K562 (cell line): ENCODE measurements around the gene ADRM1. TPM values are rescaled to one million over a fixed set of nuclear protein-coding genes. Genes with fewer than 3 reads are reported as not detected.

ENCODE experiments used
- ATAC-seq: fragments of 200-7000 bp; cut with Tn5 transposase; 3 replicates; pipeline ENCODE4 v1.9.1; 2020; ENCODE audit warnings: moderate library complexity
- BruUV-seq: library from RNA; stranded (reverse); fragments of 400-500 nt; replicated peaks from 2 replicates; lab custom pipeline; 2021; lab: Mats Ljungman, UMichigan
- CTCF ChIA-PET: fragments of 300-600 bp; formaldehyde crosslinking; extraction: SDS; loops from one replicate; lab custom pipeline; 2021; ENCODE audit warnings: low intra/inter-chr PET ratio; lab: Yijun Ruan, JAX
- POLR2A ChIA-PET: fragments of 300-600, 350-650 bp; sonication (Branson Sonifier 250); formaldehyde crosslinking; extraction: SDS; loops from one replicate; lab custom pipeline; 2021; ENCODE audit warnings: antibody characterized with exemption, inconsistent platforms; lab: Yijun Ruan, JAX
- DNase-seq, 4 experiments: peaks; one replicate each; pipeline versions ENCODE4 v3.0.0 to v3.0.0-alpha.2; 2011 to 2018; ENCODE audit warnings: low spot score in 3 of 4, mixed read lengths in 3 of 4; ENCODE audit errors: extremely low read depth in 1 of 4
- FAIRE-seq: peaks from 2 replicates; lab custom pipeline; 2011; peaks lifted over from hg19 to GRCh38; lab: Jason Lieb, UNC
- H2AFZ ChIP-seq: 2 replicates; pipeline ENCODE4 v1.6.0; 2011; ENCODE audit warnings: low read depth, low read length, control low read depth, inconsistent platforms
- H3K27ac ChIP-seq: fragments of 200-600 bp; 3 replicates; pipeline ENCODE4 v1.8.0; 2011; ENCODE audit warnings: low read depth, mild to moderate bottlenecking, control low read depth, inconsistent platforms, low read length, moderate library complexity, mixed read lengths; ENCODE audit errors: extremely low read depth
- H3K27me3 ChIP-seq, 2 experiments: fragments of 300-600 bp in 1 of 2; 2 replicates in 1 of 2; 3 replicates in 1 of 2; pipeline versions ENCODE4 v1.6.0 to v1.8.0; 2011; ENCODE audit warnings: inconsistent platforms in 2 of 2, low read length in 2 of 2, mild to moderate bottlenecking in 1 of 2, mixed read lengths in 1 of 2, moderate library complexity in 1 of 2; ENCODE audit not compliant: control insufficient read depth in 2 of 2, insufficient read depth in 2 of 2
- H3K36me3 ChIP-seq: fragments of 300-600 bp; 3 replicates; pipeline ENCODE4 v1.8.0; 2011; ENCODE audit warnings: mild to moderate bottlenecking, low read length, inconsistent platforms; ENCODE audit not compliant: control insufficient read depth, insufficient read depth
- H3K4me1 ChIP-seq, 2 experiments: fragments of 200-600 bp in 1 of 2; replicated peaks in 1 of 2; 2 replicates in 1 of 2; 3 replicates in 1 of 2; pipeline versions ENCODE4 v1.5.1 to v1.8.0; 2011; ENCODE audit warnings: inconsistent platforms in 2 of 2, low read length in 2 of 2, mild to moderate bottlenecking in 1 of 2, mixed read lengths in 1 of 2, moderate library complexity in 1 of 2; ENCODE audit not compliant: control insufficient read depth in 2 of 2, insufficient read depth in 2 of 2
- H3K4me2 ChIP-seq: 2 replicates; pipeline ENCODE4 v1.6.1; 2011; ENCODE audit warnings: low read length, control low read depth, inconsistent platforms, mixed read lengths; ENCODE audit not compliant: insufficient read depth
- H3K4me3 ChIP-seq: fragments of 200-600 bp; sonication (generic), shearing (Covaris generic); 2 replicates; pipeline ENCODE4 v1.5.1; 2016; ENCODE audit warnings: control low read depth, inconsistent platforms
- H3K79me2 ChIP-seq: fragments of 200-600 bp; 3 replicates; pipeline ENCODE4 v1.8.0; 2011; ENCODE audit warnings: low read length, inconsistent platforms; ENCODE audit not compliant: control insufficient read depth, insufficient read depth
- H3K9ac ChIP-seq, 2 experiments: 2 replicates each; pipeline versions ENCODE4 v1.6.0 to v1.6.1; 2011; ENCODE audit warnings: low read depth in 2 of 2, low read length in 2 of 2, control low read depth in 1 of 2, inconsistent platforms in 1 of 2, mild to moderate bottlenecking in 1 of 2, mixed read lengths in 1 of 2; ENCODE audit not compliant: insufficient read depth in 1 of 2
- H3K9me1 ChIP-seq: one replicate; pipeline ENCODE4 v1.6.0; 2011; ENCODE audit warnings: inconsistent platforms, mild to moderate bottlenecking, low read length, moderate library complexity; ENCODE audit not compliant: control insufficient read depth, insufficient read depth
- H3K9me3 ChIP-seq: replicated peaks from 2 replicates; pipeline ENCODE4 v1.5.1; 2011; ENCODE audit warnings: low read depth, low read length, inconsistent platforms; ENCODE audit not compliant: control insufficient read depth, insufficient read depth
- H4K20me1 ChIP-seq: replicated peaks from 2 replicates; pipeline ENCODE4 v1.6.1; 2011; ENCODE audit warnings: low read length, inconsistent platforms, mixed read lengths; ENCODE audit not compliant: control insufficient read depth, insufficient read depth
- ELF4 ChIP-seq: fragments of 450-650 bp; formaldehyde crosslinking; IDR thresholded peaks from 2 replicates; pipeline ENCODE4 v1.4.0; 2022; ENCODE audit warnings: missing genetic modification characterization
- MCM5 ChIP-seq: fragments of 450-650 bp; IDR thresholded peaks from 2 replicates; pipeline ENCODE4 v1.6.1; 2016; ENCODE audit warnings: low read depth
- POLR2G ChIP-seq: fragments of 200-400 bp; formaldehyde crosslinking; IDR thresholded peaks from 2 replicates; pipeline ENCODE4 v1.6.1; 2017; ENCODE audit warnings: low read depth, mild to moderate bottlenecking, antibody characterized with exemption, low read length, moderate library complexity
- RUNX1 ChIP-seq: sonication (generic); IDR thresholded peaks from 2 replicates; pipeline ENCODE4 v1.6.1; 2016; ENCODE audit warnings: antibody characterized with exemption, low read depth
- SMAD4 ChIP-seq: fragments of 250-450 bp; sonication (Bioruptor Pico); conservative IDR thresholded peaks from 2 replicates; pipeline ENCODE4 v1.8.0; 2021; ENCODE audit warnings: inconsistent platforms, mild to moderate bottlenecking, moderate library complexity
- XRCC3 ChIP-seq: fragments of 450-650 bp; IDR thresholded peaks from 2 replicates; pipeline ENCODE4 v1.6.1; 2017; ENCODE audit warnings: mild to moderate bottlenecking, moderate library complexity
- ZNF445 ChIP-seq: fragments of 250-450 bp; sonication (Bioruptor Pico); IDR thresholded peaks from 2 replicates; pipeline ENCODE4 v1.4.0; 2020; ENCODE audit warnings: low read depth, mild to moderate bottlenecking, moderate library complexity
- ZNF57 ChIP-seq: fragments of 450-650 bp; formaldehyde crosslinking; IDR thresholded peaks from 2 replicates; pipeline ENCODE4 v1.4.0; 2020; ENCODE audit warnings: mild to moderate bottlenecking, moderate library complexity
- WGBS: fragments of 100-300 bp; shearing (Covaris generic); methylation state at CpG from one replicate; pipeline ENCODE4 v1.1.6; 2016; ENCODE audit warnings: low coverage, mixed read lengths; ENCODE audit not compliant: insufficient coverage; ENCODE audit errors: missing lambda C conversion rate; 5-methylcytosine and 5-hydroxymethylcytosine counted together
- in situ Hi-C: fragments of 300-500 bp; cut with MboI; formaldehyde crosslinking; loops from 4 replicates; pipeline ENCODE4 v1.15.0; 2018; ENCODE audit warnings: inconsistent platforms, mixed read lengths
- intact Hi-C: fragments of 100-400 bp; cut with micrococcal nuclease; formaldehyde crosslinking; loops from 2 replicates; pipeline ENCODE4 v1.14.2; 2022
- polyA plus RNA-seq, 8 experiments: library from polyadenylated mRNA; depleted of rRNA in 4 of 8; stranded (reverse) in 5 of 8; unstranded in 3 of 8; fragments of >200 nt; fragmentation: Nextera tagmentation in 2 of 8; fragmentation: Illumina TruSeq in 1 of 8; extraction: Ambion mirVana in 2 of 8; extraction: Trizol in 1 of 8; gene quantifications; 2 replicates each; pipeline versions ENCODE4 v1.2.1 to v1.2.3, GENCODE V29; 2011 to 2014; ENCODE audit warnings: inconsistent platforms in 1 of 8, missing spikeins in 1 of 8
- total RNA-seq, 7 experiments: library from RNA; depleted of rRNA in 6 of 7; stranded (reverse); fragments of >200 nt in 6 of 7; fragmentation: Illumina TruSeq in 2 of 7; extraction: Trizol in 2 of 7; gene quantifications; 2 replicates each; pipeline versions ENCODE4 v1.2.1 to v1.2.3, GENCODE V29; 2011 to 2021; ENCODE audit warnings: low replicate concordance in 1 of 7
- TF ChIP-seq, protein P1 (sequence below): fragments of 250-450 bp; sonication (Bioruptor Pico); IDR thresholded peaks from 2 replicates; pipeline ENCODE4 v1.4.0; 2020; ENCODE audit warnings: mild to moderate bottlenecking, moderate library complexity

The ADRM1 gene
- total and polyA plus RNA-seq, 9 of the 15 experiments (the other 6 are each of a cell fraction or from before 2014, with no cell fraction given), result 5.0 to 223 (median 67.4) TPM

- no peak for TF ChIP-seq XRCC3
- TF ChIP-seq ZNF57 (CRISPR knock-in tag), result no peak
- no peak for TF ChIP-seq SMAD4 (CRISPR knock-in tag)
Measured at GRCh38 chr20:62333820-62334595, 31.2 kb downstream of the ADRM1 start (continued).

GRCh38 chr20:62334881-62335280 lies 32.1 kb downstream of the ADRM1 start:
- 95% methylated on average over 10 of the region's 13 CpGs for WGBS
- no peak for DNase-seq
- FAIRE-seq, result no peak
- no peaks in the 10 kb centered on the region for H3K9me1 ChIP-seq
- POLR2A ChIA-PET, result interaction anchor here (1.6 kb wide), 1 partner anchor 10 kb away, joined by 3 read pairs; no protein-coding TSS in a partner anchor
- H3K9ac ChIP-seq, result no peak overlapping the region
- in situ Hi-C loops, result no loop called here
- H3K79me2 ChIP-seq, result no peaks in the 10 kb centered on the region
- peaks cover 0 to 19% of the 10 kb centered on the region in 2 experiments; a peak in 1 of 5 replicates for H3K4me1 ChIP-seq
- no peak overlapping the region for H3K4me3 ChIP-seq
- peaks cover 87% of the 10 kb centered on the region; the same call in 2 of the 3 replicates for H3K36me3 ChIP-seq
- no peak overlapping the region for H3K4me2 ChIP-seq
- H3K9me3 ChIP-seq, result no peaks in the 10 kb centered on the region
- no peak overlapping the region for H3K27ac ChIP-seq
- H4K20me1 ChIP-seq, result no peaks in the 10 kb centered on the region
- no TSS peak for BruUV-seq
- H2AFZ ChIP-seq, result no peak overlapping the region
- TF ChIP-seq ZNF445 (no peak), RUNX1 (no peak), POLR2G (peak; percentile 30; the same call in 1 of the 2 replicates), MCM5 (no peak), ELF4 (CRISPR knock-in tag) (no peak)
- TF ChIP-seq, protein P1, sequence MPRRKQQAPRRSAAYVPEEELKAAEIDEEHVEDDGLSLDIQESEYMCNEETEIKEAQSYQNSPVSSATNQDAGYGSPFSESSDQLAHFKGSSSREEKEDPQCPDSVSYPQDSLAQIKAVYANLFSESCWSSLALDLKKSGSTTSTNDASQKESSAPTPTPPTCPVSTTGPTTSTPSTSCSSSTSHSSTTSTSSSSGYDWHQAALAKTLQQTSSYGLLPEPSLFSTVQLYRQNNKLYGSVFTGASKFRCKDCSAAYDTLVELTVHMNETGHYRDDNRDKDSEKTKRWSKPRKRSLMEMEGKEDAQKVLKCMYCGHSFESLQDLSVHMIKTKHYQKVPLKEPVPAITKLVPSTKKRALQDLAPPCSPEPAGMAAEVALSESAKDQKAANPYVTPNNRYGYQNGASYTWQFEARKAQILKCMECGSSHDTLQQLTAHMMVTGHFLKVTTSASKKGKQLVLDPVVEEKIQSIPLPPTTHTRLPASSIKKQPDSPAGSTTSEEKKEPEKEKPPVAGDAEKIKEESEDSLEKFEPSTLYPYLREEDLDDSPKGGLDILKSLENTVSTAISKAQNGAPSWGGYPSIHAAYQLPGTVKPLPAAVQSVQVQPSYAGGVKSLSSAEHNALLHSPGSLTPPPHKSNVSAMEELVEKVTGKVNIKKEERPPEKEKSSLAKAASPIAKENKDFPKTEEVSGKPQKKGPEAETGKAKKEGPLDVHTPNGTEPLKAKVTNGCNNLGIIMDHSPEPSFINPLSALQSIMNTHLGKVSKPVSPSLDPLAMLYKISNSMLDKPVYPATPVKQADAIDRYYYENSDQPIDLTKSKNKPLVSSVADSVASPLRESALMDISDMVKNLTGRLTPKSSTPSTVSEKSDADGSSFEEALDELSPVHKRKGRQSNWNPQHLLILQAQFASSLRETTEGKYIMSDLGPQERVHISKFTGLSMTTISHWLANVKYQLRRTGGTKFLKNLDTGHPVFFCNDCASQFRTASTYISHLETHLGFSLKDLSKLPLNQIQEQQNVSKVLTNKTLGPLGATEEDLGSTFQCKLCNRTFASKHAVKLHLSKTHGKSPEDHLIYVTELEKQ (CRISPR knock-in tag), result no peak
- ATAC-seq, result no peak
- H3K27me3 ChIP-seq, result no peaks in the 10 kb centered on the region
- CTCF ChIA-PET, result no interaction called here
- intact Hi-C loops, result no loop called here
